K562 treated with DMSO at 1 percent for 12 hours (cell line): ENCODE data around the gene HGD. TPM values are rescaled to one million over a fixed set of nuclear protein-coding genes. Genes with fewer than 3 reads are reported as not detected.

Experiments
- total RNA-seq: library from RNA; unstranded; fragments of 300-600 nt; gene quantifications from 2 replicates; pipeline ENCODE4 v1.2.3, GENCODE V29; 2022; ENCODE audit not compliant: insufficient read depth

Gene HGD
- total RNA-seq = not detected in 2 replicates

GRCh38 chr3:120682095-120682681, at the start of gene HGD:
TSS of gene HGD (minus strand) at chr3:120682239. CDS start at chr3:120682111, 128 bp downstream.

GRCh38 chr3:120596116-120596852, 85.8 kb downstream of the HGD start, which contains the start of gene NDUFB4:
TSS of gene NDUFB4 (plus strand) at chr3:120596336. CDS start at chr3:120596360, 24 bp downstream.

Other genes starting within 250 kb of the HGD start
- not detected in 2 replicates for gene FSTL1, start 231.2 kb downstream of the HGD start, total RNA-seq
- 203 and 205 TPM in 2 replicates for gene NDUFB4, start 85.9 kb downstream of the HGD start, total RNA-seq
- gene RABL3, start 60.3 kb upstream of the HGD start, total RNA-seq = 2.6 and 4.2 TPM in 2 replicates
- gene GTF2E1, start 60.5 kb upstream of the HGD start, total RNA-seq = 3.0 and 9.9 TPM in 2 replicates
- gene STXBP5L, start 226.0 kb upstream of the HGD start, total RNA-seq = 0.07 TPM in 1 of 2 replicates, not detected in the other